ENCODE results near the gene SHISA8.
"Not testable (repeated sequence)": the region's sequence is repeated elsewhere in the genome, so short reads cannot be mapped to it uniquely, and the experiment has no call there.

The SHISA8 gene

GRCh38 chr22:41915035-41915785 is at the start of gene SHISA8:
Gene SHISA8 (minus strand): TSS chr22:41915074. CDS start chr22:41914667, 407 bp downstream.
- peak; percentile 55 for DNase-seq

- no peak for DNase-seq
These were observed 49.2 kb upstream of the SHISA8 start for GRCh38 chr22:41964112-41964491.

GRCh38 chr22:41963453-41964111 is 48.7 kb upstream of the SHISA8 start:
- DNase-seq: no peak

- no peak for DNase-seq
These were observed 43.2 kb upstream of the SHISA8 start for GRCh38 chr22:41957941-41958556.

- no peak for DNase-seq
These were observed 37.8 kb upstream of the SHISA8 start for GRCh38 chr22:41952713-41953112.

GRCh38 chr22:41951898-41952474 is 37.1 kb upstream of the SHISA8 start, which contains the start of gene SMIM45:
Gene SMIM45 (plus strand): TSS chr22:41952150.
- no peak for DNase-seq

GRCh38 chr22:41949297-41949965 is 34.6 kb upstream of the SHISA8 start:
- no peak for DNase-seq

- not testable (repeated sequence) for DNase-seq
These were observed 34.0 kb upstream of the SHISA8 start for GRCh38 chr22:41948928-41949296.

GRCh38 chr22:41948142-41948541 is 33.3 kb upstream of the SHISA8 start:
- DNase-seq: no peak

- no peak for DNase-seq
These were observed 32.7 kb upstream of the SHISA8 start for GRCh38 chr22:41947424-41948080.

- peak; percentile 94 for DNase-seq
These were observed 32.0 kb upstream of the SHISA8 start, which contains the start of gene CENPM for GRCh38 chr22:41946629-41947423. Gene CENPM (minus strand): TSS chr22:41947152. CDS start chr22:41947076, 76 bp downstream.

GRCh38 chr22:41943661-41944209 is 28.9 kb upstream of the SHISA8 start:
- DNase-seq: no peak

- DNase-seq: peak; percentile 89
These were observed 26.2 kb upstream of the SHISA8 start for GRCh38 chr22:41940832-41941765.

GRCh38 chr22:41939981-41940831 is 25.3 kb upstream of the SHISA8 start:
- peak; percentile 97 for DNase-seq

- DNase-seq: no peak
These were observed 22.0 kb upstream of the SHISA8 start for GRCh38 chr22:41936894-41937169.

GRCh38 chr22:41935509-41935908 is 20.6 kb upstream of the SHISA8 start:
- DNase-seq: no peak

GRCh38 chr22:41935015-41935351 is 20.1 kb upstream of the SHISA8 start:
- no peak for DNase-seq

GRCh38 chr22:41934284-41935014 is 19.6 kb upstream of the SHISA8 start:
- no peak for DNase-seq

Data from stimulated activated CD4-positive, alpha-beta T cell treated with anti-CD3 and anti-CD28 coated beads, Interleukin-4, amount 100 ng/mL, for 24 hours (primary cell).